H9 (cell line): ENCODE results near the gene ZNF215. TPM values are rescaled to one million over a fixed set of nuclear protein-coding genes. Genes with fewer than 3 reads are reported as not detected.

Source experiments
- DNase-seq: peaks from one replicate; pipeline ENCODE4 v3.0.0-alpha.2; 2017
- H2AFZ ChIP-seq: one replicate; pipeline ENCODE4 v1.6.1; 2013; ENCODE audit warnings: mild to moderate bottlenecking, low read length, control low read depth, moderate library complexity
- H2AK5ac ChIP-seq: 2 replicates; pipeline ENCODE4 v1.6.1; 2013; ENCODE audit warnings: low read length, control low read depth, mixed read lengths; ENCODE audit not compliant: insufficient read length
- H2BK120ac ChIP-seq: one replicate; pipeline ENCODE4 v1.6.1; 2013; ENCODE audit warnings: low read depth, mild to moderate bottlenecking, low read length, control low read depth, inconsistent platforms; ENCODE audit not compliant: poor library complexity, severe bottlenecking
- H2BK12ac ChIP-seq: 2 replicates; pipeline ENCODE4 v1.6.1; 2013; ENCODE audit warnings: low read length, control low read depth, mixed read lengths, low read depth; ENCODE audit not compliant: insufficient read length
- H2BK15ac ChIP-seq: 2 replicates; pipeline ENCODE4 v1.6.1; 2013; ENCODE audit warnings: low read depth, low read length, control low read depth
- H2BK20ac ChIP-seq: one replicate; pipeline ENCODE4 v1.6.1; 2013; ENCODE audit warnings: low read depth, mild to moderate bottlenecking, low read length, control low read depth, inconsistent platforms; ENCODE audit not compliant: poor library complexity, severe bottlenecking
- H2BK5ac ChIP-seq: 2 replicates; pipeline ENCODE4 v1.6.1; 2013; ENCODE audit warnings: low read length, control low read depth, mixed read lengths; ENCODE audit not compliant: insufficient read length
- H3K14ac ChIP-seq: 2 replicates; pipeline ENCODE4 v1.6.1; 2013; ENCODE audit warnings: low read length, control low read depth; ENCODE audit not compliant: insufficient read depth
- H3K18ac ChIP-seq: 2 replicates; pipeline ENCODE4 v1.6.1; 2013; ENCODE audit warnings: low read depth, mild to moderate bottlenecking, mixed read lengths, low read length, control low read depth; ENCODE audit not compliant: insufficient read length
- H3K23ac ChIP-seq: 2 replicates; pipeline ENCODE4 v1.6.1; 2013; ENCODE audit warnings: low read length, control low read depth, mixed read lengths, low read depth; ENCODE audit not compliant: insufficient read length
- H3K23me2 ChIP-seq: 2 replicates; pipeline ENCODE4 v1.6.1; 2013; ENCODE audit warnings: low read depth, mild to moderate bottlenecking, mixed read lengths, low read length, control low read depth; ENCODE audit not compliant: insufficient read length, poor library complexity, severe bottlenecking
- H3K27ac ChIP-seq: 2 replicates; pipeline ENCODE4 v1.5.1; 2013; ENCODE audit warnings: low read length, control low read depth, mixed read lengths, low read depth; ENCODE audit not compliant: insufficient read length
- H3K27me3 ChIP-seq: 2 replicates; pipeline ENCODE4 v1.6.1; 2013; ENCODE audit warnings: low read length, control low read depth, inconsistent platforms; ENCODE audit not compliant: insufficient read depth
- H3K4ac ChIP-seq: 2 replicates; pipeline ENCODE4 v1.6.1; 2013; ENCODE audit warnings: low read depth, mild to moderate bottlenecking, control low read depth, inconsistent platforms, low read length, moderate library complexity
- H3K4me1 ChIP-seq: 2 replicates; pipeline ENCODE4 v1.6.1; 2013; ENCODE audit warnings: low read length, control low read depth, inconsistent platforms; ENCODE audit not compliant: insufficient read depth
- H3K4me2 ChIP-seq: 2 replicates; pipeline ENCODE4 v1.6.1; 2013; ENCODE audit warnings: low read length, control low read depth, mixed read lengths; ENCODE audit not compliant: insufficient read length, insufficient read depth
- H3K56ac ChIP-seq: 2 replicates; pipeline ENCODE4 v1.6.1; 2013; ENCODE audit warnings: low read depth, mild to moderate bottlenecking, mixed read lengths, low read length, control low read depth; ENCODE audit not compliant: insufficient read length
- H3K79me1 ChIP-seq: 2 replicates; pipeline ENCODE4 v1.6.1; 2013; ENCODE audit warnings: low read depth, mild to moderate bottlenecking, moderate library complexity, low read length, control low read depth, inconsistent platforms; ENCODE audit not compliant: insufficient read depth, poor library complexity, severe bottlenecking
- H3K79me2 ChIP-seq: 2 replicates; pipeline ENCODE4 v1.6.1; 2013; ENCODE audit warnings: low read length, control low read depth, inconsistent platforms; ENCODE audit not compliant: insufficient read depth
- H3K9ac ChIP-seq: 2 replicates; pipeline ENCODE4 v1.6.1; 2013; ENCODE audit warnings: low read length, control low read depth, mixed read lengths; ENCODE audit not compliant: insufficient read length; ENCODE audit errors: extremely low read depth
- H3K9me3 ChIP-seq: one replicate; pipeline ENCODE4 v1.6.1; 2013; ENCODE audit warnings: low read depth, low read length, inconsistent platforms; ENCODE audit not compliant: control insufficient read depth
- H3T11ph ChIP-seq: one replicate; pipeline ENCODE4 v1.6.1; 2013; ENCODE audit warnings: mild to moderate bottlenecking, low read length, control low read depth, inconsistent platforms
- H4K20me1 ChIP-seq: one replicate; pipeline ENCODE4 v1.6.1; 2013; ENCODE audit not compliant: control insufficient read depth, insufficient read length, insufficient read depth
- H4K5ac ChIP-seq: 2 replicates; pipeline ENCODE4 v1.6.1; 2013; ENCODE audit warnings: low read depth, mild to moderate bottlenecking, mixed read lengths, low read length, control low read depth; ENCODE audit not compliant: insufficient read length
- H4K8ac ChIP-seq: replicated peaks from 2 replicates; pipeline ENCODE4 v1.6.1; 2013; ENCODE audit warnings: low read length, control low read depth, mixed read lengths, low read depth; ENCODE audit not compliant: insufficient read length
- H4K91ac ChIP-seq: 2 replicates; pipeline ENCODE4 v1.6.1; 2013; ENCODE audit warnings: low read depth, mild to moderate bottlenecking, moderate library complexity, mixed read lengths, low read length, control low read depth; ENCODE audit not compliant: insufficient read length
- H3K27ac Mint-ChIP-seq, 3 experiments: 2 replicates in 2 of 3; 3 replicates in 1 of 3; pipeline ENCODE4 v1.8.0; 2020 to 2021; ENCODE audit warnings: mixed read lengths in 3 of 3, mild to moderate bottlenecking in 1 of 3, moderate library complexity in 1 of 3
- H3K27me3 Mint-ChIP-seq: 2 replicates; pipeline ENCODE4 v1.8.0; 2021; ENCODE audit warnings: low read depth, mild to moderate bottlenecking, moderate library complexity, mixed read lengths
- H3K36me3 Mint-ChIP-seq, 3 experiments: 2 replicates in 2 of 3; 3 replicates in 1 of 3; pipeline ENCODE4 v1.8.0; 2020 to 2021; ENCODE audit warnings: low read depth in 3 of 3, mixed read lengths in 3 of 3; ENCODE audit not compliant: insufficient read depth in 1 of 3
- H3K4me1 Mint-ChIP-seq, 2 experiments: 2 replicates each; pipeline ENCODE4 v1.8.0; 2020; ENCODE audit warnings: mixed read lengths in 2 of 2
- H3K4me3 Mint-ChIP-seq, 2 experiments: 2 replicates in 1 of 2; 3 replicates in 1 of 2; pipeline ENCODE4 v1.8.0; 2020 to 2021; ENCODE audit warnings: mild to moderate bottlenecking in 2 of 2, mixed read lengths in 2 of 2, moderate library complexity in 1 of 2
- H3K9me3 Mint-ChIP-seq, 2 experiments: 2 replicates in 1 of 2; 3 replicates in 1 of 2; pipeline ENCODE4 v1.8.0; 2020; ENCODE audit warnings: mild to moderate bottlenecking in 2 of 2, mixed read lengths in 2 of 2, moderate library complexity in 1 of 2
- WGBS: extraction: QIAGEN DNeasy Blood & Tissue Kit; methylation state at CpG from one replicate; pipeline ENCODE4 v1.1.7; 2013; ENCODE audit warnings: missing lambda C conversion rate, low lambda C conversion rate, mixed read lengths; ENCODE audit not compliant: insufficient read length; ENCODE audit errors: extremely low coverage; 5-methylcytosine and 5-hydroxymethylcytosine counted together
- total RNA-seq: library from RNA; stranded (reverse); gene quantifications from 2 replicates; pipeline ENCODE4 v1.2.1, GENCODE V29; 2021
- TF ChIP-seq, protein P1 (sequence below): fragments of 200-600 bp; sonication (generic); conservative IDR thresholded peaks from 3 replicates; pipeline ENCODE4 v1.8.0; 2021; ENCODE audit warnings: antibody characterized with exemption, mild to moderate bottlenecking

Gene ZNF215
- total RNA-seq, 1 experiment from 2014 or later, result 18.0 TPM

DNA sequence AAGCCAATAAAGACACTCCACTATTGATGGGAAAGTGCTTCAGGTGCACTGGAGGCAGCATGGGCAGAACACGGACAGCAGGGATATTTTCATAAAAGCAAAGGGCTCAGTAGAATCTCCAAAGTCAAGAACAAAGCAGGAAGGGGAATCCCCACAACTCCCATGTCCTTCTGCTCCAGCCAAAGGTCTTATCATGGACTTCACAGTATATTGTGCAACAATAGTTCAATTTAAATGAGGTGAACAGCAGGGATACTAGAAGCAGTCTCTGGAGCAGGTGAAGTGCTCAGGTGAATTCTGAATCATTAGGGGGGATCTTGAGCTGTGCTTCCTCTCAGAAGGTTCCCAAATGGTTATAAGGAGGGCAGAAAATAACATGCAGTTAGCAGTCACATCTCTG is 27.3 kb upstream of the ZNF215 start:
- Histone ChIP-seq H2BK5ac (no peak overlapping the region), H3K4me1 (no peaks in the 10 kb centered on the region; the same call in 1 of the 2 replicates), H2BK20ac (no peak overlapping the region), H2BK15ac (no peak overlapping the region), H2BK12ac (no peak overlapping the region), H3K27me3 (no peaks in the 10 kb centered on the region), H4K8ac (no peak overlapping the region), H2BK120ac (no peak overlapping the region), H2AFZ (no peak overlapping the region), H3K9me3 (no peaks in the 10 kb centered on the region), H3K14ac (no peak overlapping the region), H4K5ac (no peak overlapping the region), H3K79me2 (no peaks in the 10 kb centered on the region), H3K18ac (no peak overlapping the region), H3K27ac (no peak overlapping the region), H3K23ac (no peak overlapping the region), H4K91ac (no peak overlapping the region), H3K56ac (no peak overlapping the region), H2AK5ac (no peak overlapping the region), H3K4me2 (no peak overlapping the region), H3K9ac (no peak overlapping the region), H3T11ph (no peak overlapping the region), H3K4ac (no peak overlapping the region), H3K23me2 (no peaks in the 10 kb centered on the region), H4K20me1 (no peaks in the 10 kb centered on the region), H3K79me1 (no peaks in the 10 kb centered on the region)
- Mint-ChIP-seq H3K27ac (no peak overlapping the region; a peak in 1 of 7 replicates), H3K4me3 (no peak overlapping the region), H3K27me3 (no peaks in the 10 kb centered on the region), H3K36me3 (peaks cover 0 to under 1% (median 0%) of the 10 kb centered on the region in 3 experiments; a peak in 1 of 7 replicates), H3K4me1 (no peaks in the 10 kb centered on the region), H3K9me3 (peaks cover 0 to 5% of the 10 kb centered on the region in 2 experiments; a peak in 3 of 5 replicates)
- WGBS, result no CpG with 5 or more reads among the region's 1 CpG
- no peak for DNase-seq
- TF ChIP-seq, protein P1, sequence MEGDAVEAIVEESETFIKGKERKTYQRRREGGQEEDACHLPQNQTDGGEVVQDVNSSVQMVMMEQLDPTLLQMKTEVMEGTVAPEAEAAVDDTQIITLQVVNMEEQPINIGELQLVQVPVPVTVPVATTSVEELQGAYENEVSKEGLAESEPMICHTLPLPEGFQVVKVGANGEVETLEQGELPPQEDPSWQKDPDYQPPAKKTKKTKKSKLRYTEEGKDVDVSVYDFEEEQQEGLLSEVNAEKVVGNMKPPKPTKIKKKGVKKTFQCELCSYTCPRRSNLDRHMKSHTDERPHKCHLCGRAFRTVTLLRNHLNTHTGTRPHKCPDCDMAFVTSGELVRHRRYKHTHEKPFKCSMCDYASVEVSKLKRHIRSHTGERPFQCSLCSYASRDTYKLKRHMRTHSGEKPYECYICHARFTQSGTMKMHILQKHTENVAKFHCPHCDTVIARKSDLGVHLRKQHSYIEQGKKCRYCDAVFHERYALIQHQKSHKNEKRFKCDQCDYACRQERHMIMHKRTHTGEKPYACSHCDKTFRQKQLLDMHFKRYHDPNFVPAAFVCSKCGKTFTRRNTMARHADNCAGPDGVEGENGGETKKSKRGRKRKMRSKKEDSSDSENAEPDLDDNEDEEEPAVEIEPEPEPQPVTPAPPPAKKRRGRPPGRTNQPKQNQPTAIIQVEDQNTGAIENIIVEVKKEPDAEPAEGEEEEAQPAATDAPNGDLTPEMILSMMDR, result no peak
